C4-2B (cell line): ENCODE data around the gene CDC73.
A peak's percentile ranks its signal among the peaks of the same experiment; 100 is the strongest.

ENCODE experiments used
- H3K27ac ChIP-seq: fragments of 450-650 bp; 2 replicates; pipeline ENCODE4 v1.5.1; 2017
- CTCF ChIP-seq: fragments of 450-650 bp; conservative IDR thresholded peaks from 2 replicates; pipeline ENCODE4 v1.5.1; 2017; ENCODE audit warnings: mild to moderate bottlenecking
- ZFX ChIP-seq: fragments of 450-650 bp; IDR thresholded peaks from 2 replicates; pipeline ENCODE4 v1.6.1; 2017

The CDC73 gene

DNA sequence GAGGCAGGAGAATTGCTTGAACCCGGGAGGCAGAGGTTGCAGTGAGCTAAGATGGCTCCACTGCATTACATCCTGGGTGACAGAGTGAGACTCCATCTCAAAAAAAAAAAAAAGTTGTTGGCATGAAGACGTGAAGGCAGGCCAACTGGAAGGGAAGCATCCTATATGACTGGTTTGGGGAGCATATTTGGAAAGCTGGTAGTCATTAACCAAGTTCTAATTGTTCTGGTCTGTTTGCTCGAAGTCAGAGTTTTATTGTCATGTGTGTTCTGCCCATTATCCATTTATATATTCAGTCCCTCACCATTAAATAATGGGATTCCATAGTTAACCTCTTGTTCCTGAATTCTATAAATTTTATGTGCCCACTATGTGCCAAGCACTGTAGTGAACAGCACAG, 13.4 kb upstream of the CDC73 start:
- TF ChIP-seq ZFX = no peak
- no peak for TF ChIP-seq CTCF
- peak overlapping the region; percentile 92 for H3K27ac ChIP-seq

- no peak overlapping the region; the same call in 1 of the 2 replicates for H3K27ac ChIP-seq
- TF ChIP-seq ZFX (no peak), CTCF (no peak)
Measured at GRCh38 chr1:193109619-193110018, 12.2 kb upstream of the CDC73 start.

GRCh38 chr1:193110246-193110645, 11.6 kb upstream of the CDC73 start:
- no peak for TF ChIP-seq ZFX
- TF ChIP-seq CTCF = no peak
- H3K27ac ChIP-seq = no peak overlapping the region

GRCh38 chr1:193110864-193111263, 11.0 kb upstream of the CDC73 start:
- H3K27ac ChIP-seq = no peak overlapping the region
- TF ChIP-seq ZFX = no peak
- TF ChIP-seq CTCF = no peak

GRCh38 chr1:193111641-193112090, 10.2 kb upstream of the CDC73 start:
- TF ChIP-seq ZFX (no peak), CTCF (no peak)
- no peak overlapping the region for H3K27ac ChIP-seq

GRCh38 chr1:193113258-193113991, 8.4 kb upstream of the CDC73 start:
- H3K27ac ChIP-seq = peak overlapping the region; percentile 55
- TF ChIP-seq ZFX (no peak), CTCF (no peak)

DNA sequence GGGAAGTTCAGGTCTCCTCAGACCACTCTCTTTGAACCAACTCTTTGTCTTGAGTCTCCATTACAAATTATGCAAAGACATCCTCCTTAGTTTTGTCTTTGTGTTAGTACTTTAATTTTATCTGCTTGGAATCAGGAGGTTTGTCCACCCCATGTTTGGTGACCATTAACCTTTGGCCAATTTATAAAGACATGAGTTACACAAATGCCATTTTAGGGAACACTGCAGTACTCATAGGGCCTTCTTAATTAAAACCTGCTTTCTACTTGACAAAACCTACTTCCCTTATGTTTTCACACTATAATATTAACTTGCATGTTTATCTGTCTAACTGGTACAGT, 7.9 kb upstream of the CDC73 start:
- TF ChIP-seq CTCF = no peak
- TF ChIP-seq ZFX = no peak
- peak overlapping the region; percentile 55; the same call in 1 of the 2 replicates for H3K27ac ChIP-seq
